H9 (cell line): ENCODE data around the gene DNAH8. TPM values are rescaled to one million over a fixed set of nuclear protein-coding genes. Genes with fewer than 3 reads are reported as not detected.
A peak's percentile ranks its signal among the peaks of the same experiment; 100 is the strongest.

Experiments used
- DNase-seq: peaks from one replicate; pipeline ENCODE4 v3.0.0-alpha.2; 2017
- H2AFZ ChIP-seq: one replicate; pipeline ENCODE4 v1.6.1; 2013; ENCODE audit warnings: mild to moderate bottlenecking, low read length, control low read depth, moderate library complexity
- H2AK5ac ChIP-seq: 2 replicates; pipeline ENCODE4 v1.6.1; 2013; ENCODE audit warnings: low read length, control low read depth, mixed read lengths; ENCODE audit not compliant: insufficient read length
- H2BK120ac ChIP-seq: one replicate; pipeline ENCODE4 v1.6.1; 2013; ENCODE audit warnings: low read depth, mild to moderate bottlenecking, low read length, control low read depth, inconsistent platforms; ENCODE audit not compliant: poor library complexity, severe bottlenecking
- H2BK12ac ChIP-seq: 2 replicates; pipeline ENCODE4 v1.6.1; 2013; ENCODE audit warnings: low read length, control low read depth, mixed read lengths, low read depth; ENCODE audit not compliant: insufficient read length
- H2BK15ac ChIP-seq: 2 replicates; pipeline ENCODE4 v1.6.1; 2013; ENCODE audit warnings: low read depth, low read length, control low read depth
- H2BK20ac ChIP-seq: one replicate; pipeline ENCODE4 v1.6.1; 2013; ENCODE audit warnings: low read depth, mild to moderate bottlenecking, low read length, control low read depth, inconsistent platforms; ENCODE audit not compliant: poor library complexity, severe bottlenecking
- H2BK5ac ChIP-seq: 2 replicates; pipeline ENCODE4 v1.6.1; 2013; ENCODE audit warnings: low read length, control low read depth, mixed read lengths; ENCODE audit not compliant: insufficient read length
- H3K14ac ChIP-seq: 2 replicates; pipeline ENCODE4 v1.6.1; 2013; ENCODE audit warnings: low read length, control low read depth; ENCODE audit not compliant: insufficient read depth
- H3K18ac ChIP-seq: 2 replicates; pipeline ENCODE4 v1.6.1; 2013; ENCODE audit warnings: low read depth, mild to moderate bottlenecking, mixed read lengths, low read length, control low read depth; ENCODE audit not compliant: insufficient read length
- H3K23ac ChIP-seq: 2 replicates; pipeline ENCODE4 v1.6.1; 2013; ENCODE audit warnings: low read length, control low read depth, mixed read lengths, low read depth; ENCODE audit not compliant: insufficient read length
- H3K23me2 ChIP-seq: 2 replicates; pipeline ENCODE4 v1.6.1; 2013; ENCODE audit warnings: low read depth, mild to moderate bottlenecking, mixed read lengths, low read length, control low read depth; ENCODE audit not compliant: insufficient read length, poor library complexity, severe bottlenecking
- H3K27ac ChIP-seq: 2 replicates; pipeline ENCODE4 v1.5.1; 2013; ENCODE audit warnings: low read length, control low read depth, mixed read lengths, low read depth; ENCODE audit not compliant: insufficient read length
- H3K27me3 ChIP-seq: 2 replicates; pipeline ENCODE4 v1.6.1; 2013; ENCODE audit warnings: low read length, control low read depth, inconsistent platforms; ENCODE audit not compliant: insufficient read depth
- H3K4ac ChIP-seq: 2 replicates; pipeline ENCODE4 v1.6.1; 2013; ENCODE audit warnings: low read depth, mild to moderate bottlenecking, control low read depth, inconsistent platforms, low read length, moderate library complexity
- H3K4me1 ChIP-seq: 2 replicates; pipeline ENCODE4 v1.6.1; 2013; ENCODE audit warnings: low read length, control low read depth, inconsistent platforms; ENCODE audit not compliant: insufficient read depth
- H3K4me2 ChIP-seq: 2 replicates; pipeline ENCODE4 v1.6.1; 2013; ENCODE audit warnings: low read length, control low read depth, mixed read lengths; ENCODE audit not compliant: insufficient read length, insufficient read depth
- H3K56ac ChIP-seq: 2 replicates; pipeline ENCODE4 v1.6.1; 2013; ENCODE audit warnings: low read depth, mild to moderate bottlenecking, mixed read lengths, low read length, control low read depth; ENCODE audit not compliant: insufficient read length
- H3K79me1 ChIP-seq: 2 replicates; pipeline ENCODE4 v1.6.1; 2013; ENCODE audit warnings: low read depth, mild to moderate bottlenecking, moderate library complexity, low read length, control low read depth, inconsistent platforms; ENCODE audit not compliant: insufficient read depth, poor library complexity, severe bottlenecking
- H3K79me2 ChIP-seq: 2 replicates; pipeline ENCODE4 v1.6.1; 2013; ENCODE audit warnings: low read length, control low read depth, inconsistent platforms; ENCODE audit not compliant: insufficient read depth
- H3K9ac ChIP-seq: 2 replicates; pipeline ENCODE4 v1.6.1; 2013; ENCODE audit warnings: low read length, control low read depth, mixed read lengths; ENCODE audit not compliant: insufficient read length; ENCODE audit errors: extremely low read depth
- H3K9me3 ChIP-seq: one replicate; pipeline ENCODE4 v1.6.1; 2013; ENCODE audit warnings: low read depth, low read length, inconsistent platforms; ENCODE audit not compliant: control insufficient read depth
- H3T11ph ChIP-seq: one replicate; pipeline ENCODE4 v1.6.1; 2013; ENCODE audit warnings: mild to moderate bottlenecking, low read length, control low read depth, inconsistent platforms
- H4K20me1 ChIP-seq: one replicate; pipeline ENCODE4 v1.6.1; 2013; ENCODE audit not compliant: control insufficient read depth, insufficient read length, insufficient read depth
- H4K5ac ChIP-seq: 2 replicates; pipeline ENCODE4 v1.6.1; 2013; ENCODE audit warnings: low read depth, mild to moderate bottlenecking, mixed read lengths, low read length, control low read depth; ENCODE audit not compliant: insufficient read length
- H4K8ac ChIP-seq: replicated peaks from 2 replicates; pipeline ENCODE4 v1.6.1; 2013; ENCODE audit warnings: low read length, control low read depth, mixed read lengths, low read depth; ENCODE audit not compliant: insufficient read length
- H4K91ac ChIP-seq: 2 replicates; pipeline ENCODE4 v1.6.1; 2013; ENCODE audit warnings: low read depth, mild to moderate bottlenecking, moderate library complexity, mixed read lengths, low read length, control low read depth; ENCODE audit not compliant: insufficient read length
- H3K27ac Mint-ChIP-seq, 3 experiments: 2 replicates in 2 of 3; 3 replicates in 1 of 3; pipeline ENCODE4 v1.8.0; 2020 to 2021; ENCODE audit warnings: mixed read lengths in 3 of 3, mild to moderate bottlenecking in 1 of 3, moderate library complexity in 1 of 3
- H3K27me3 Mint-ChIP-seq: 2 replicates; pipeline ENCODE4 v1.8.0; 2021; ENCODE audit warnings: low read depth, mild to moderate bottlenecking, moderate library complexity, mixed read lengths
- H3K36me3 Mint-ChIP-seq, 3 experiments: 2 replicates in 2 of 3; 3 replicates in 1 of 3; pipeline ENCODE4 v1.8.0; 2020 to 2021; ENCODE audit warnings: low read depth in 3 of 3, mixed read lengths in 3 of 3; ENCODE audit not compliant: insufficient read depth in 1 of 3
- H3K4me1 Mint-ChIP-seq, 2 experiments: 2 replicates each; pipeline ENCODE4 v1.8.0; 2020; ENCODE audit warnings: mixed read lengths in 2 of 2
- H3K4me3 Mint-ChIP-seq, 2 experiments: 2 replicates in 1 of 2; 3 replicates in 1 of 2; pipeline ENCODE4 v1.8.0; 2020 to 2021; ENCODE audit warnings: mild to moderate bottlenecking in 2 of 2, mixed read lengths in 2 of 2, moderate library complexity in 1 of 2
- H3K9me3 Mint-ChIP-seq, 2 experiments: 2 replicates in 1 of 2; 3 replicates in 1 of 2; pipeline ENCODE4 v1.8.0; 2020; ENCODE audit warnings: mild to moderate bottlenecking in 2 of 2, mixed read lengths in 2 of 2, moderate library complexity in 1 of 2
- CTCF ChIP-seq: fragments of 200-600 bp; sonication (generic); conservative IDR thresholded peaks from 3 replicates; pipeline ENCODE4 v1.8.0; 2021; ENCODE audit warnings: antibody characterized with exemption, mild to moderate bottlenecking
- WGBS: extraction: QIAGEN DNeasy Blood & Tissue Kit; methylation state at CpG from one replicate; pipeline ENCODE4 v1.1.7; 2013; ENCODE audit warnings: missing lambda C conversion rate, low lambda C conversion rate, mixed read lengths; ENCODE audit not compliant: insufficient read length; ENCODE audit errors: extremely low coverage; 5-methylcytosine and 5-hydroxymethylcytosine counted together
- total RNA-seq: library from RNA; stranded (reverse); gene quantifications from 2 replicates; pipeline ENCODE4 v1.2.1, GENCODE V29; 2021

DNAH8 gene
- total RNA-seq, 1 experiment from 2014 or later, result not detected

GRCh38 chr6:38783443-38784228 is 68.5 kb downstream of the DNAH8 start:
- H2BK120ac ChIP-seq, result no peak overlapping the region
- H4K8ac ChIP-seq, result no peak overlapping the region
- no peak overlapping the region for H3K23ac ChIP-seq
- peak overlapping the region in 1 of 3 experiments; percentile 81; a peak in 1 of 7 replicates for H3K27ac Mint-ChIP-seq
- H3K14ac ChIP-seq, result no peak overlapping the region
- peak overlapping the region; percentile 61 for H2AFZ ChIP-seq
- H3K9me3 Mint-ChIP-seq, result no peaks in the 10 kb centered on the region
- H3K4me1 ChIP-seq, result no peaks in the 10 kb centered on the region
- H3K4me3 Mint-ChIP-seq, result peak overlapping the region in 1 of 2 experiments; percentile 21; a peak in 2 of 5 replicates
- no peak overlapping the region for H2BK5ac ChIP-seq
- no peaks in the 10 kb centered on the region for H4K20me1 ChIP-seq
- H2AK5ac ChIP-seq, result no peak overlapping the region
- H2BK20ac ChIP-seq, result no peak overlapping the region
- no peak overlapping the region for H4K91ac ChIP-seq
- no peak overlapping the region for H2BK12ac ChIP-seq
- no peaks in the 10 kb centered on the region for H3K27me3 ChIP-seq
- H4K5ac ChIP-seq, result no peak overlapping the region
- H2BK15ac ChIP-seq, result no peak overlapping the region
- WGBS, result no CpG with 5 or more reads among the region's 11 CpGs
- H3K79me1 ChIP-seq, result no peaks in the 10 kb centered on the region
- no peaks in the 10 kb centered on the region for H3K23me2 ChIP-seq
- H3K4me1 Mint-ChIP-seq, result peaks cover 17 to 19% of the 10 kb centered on the region in 2 experiments
- no peak overlapping the region for H3K9ac ChIP-seq
- no peaks in the 10 kb centered on the region for H3K36me3 Mint-ChIP-seq
- no peaks in the 10 kb centered on the region for H3K79me2 ChIP-seq
- DNase-seq, result peak; percentile 34
- no peak overlapping the region for H3K4ac ChIP-seq
- peaks cover 4% of the 10 kb centered on the region; the same call in 1 of the 2 replicates for H3K27me3 Mint-ChIP-seq
- H3K9me3 ChIP-seq, result no peaks in the 10 kb centered on the region
- H3K4me2 ChIP-seq, result peak overlapping the region; percentile 9
- H3K27ac ChIP-seq, result no peak overlapping the region
- no peak overlapping the region for H3K56ac ChIP-seq
- H3T11ph ChIP-seq, result no peak overlapping the region
- no peak overlapping the region for H3K18ac ChIP-seq
- TF ChIP-seq CTCF, result no peak
